GM23248 (cell line): ENCODE measurements around the gene GAB2. TPM values are rescaled to one million over a fixed set of nuclear protein-coding genes. Genes with fewer than 3 reads are reported as not detected.

Experiments
- DNase-seq: peaks from one replicate; pipeline ENCODE4 v3.0.0-alpha.2; 2015
- H2AFZ ChIP-seq: fragments of 200-600 bp; sonication (generic); 2 replicates; pipeline ENCODE4 v1.6.1; 2016; ENCODE audit warnings: antibody characterized with exemption
- H3F3A ChIP-seq: fragments of 200-600 bp; sonication (generic); 2 replicates; pipeline ENCODE4 v1.6.1; 2016; ENCODE audit warnings: mild to moderate bottlenecking, antibody characterized with exemption, mixed run types; ENCODE audit not compliant: insufficient read depth
- H3K27ac ChIP-seq: fragments of 200-600 bp; sonication (generic); 2 replicates; pipeline ENCODE4 v1.5.1; 2016; ENCODE audit warnings: mild to moderate bottlenecking
- H3K27me3 ChIP-seq: fragments of 200-600 bp; sonication (generic); replicated peaks from 2 replicates; pipeline ENCODE4 v1.6.1; 2016; ENCODE audit warnings: mild to moderate bottlenecking; ENCODE audit not compliant: insufficient read depth
- H3K36me3 ChIP-seq: fragments of 200-600 bp; sonication (generic); 2 replicates; pipeline ENCODE4 v1.6.1; 2016; ENCODE audit warnings: low read depth, mild to moderate bottlenecking
- H3K4me1 ChIP-seq: fragments of 200-600 bp; sonication (generic); 2 replicates; pipeline ENCODE4 v1.6.1; 2016; ENCODE audit warnings: mild to moderate bottlenecking; ENCODE audit not compliant: insufficient read depth
- H3K4me2 ChIP-seq: fragments of 200-600 bp; sonication (generic); one replicate; pipeline ENCODE4 v1.6.1; 2016; ENCODE audit warnings: mild to moderate bottlenecking; ENCODE audit not compliant: unreplicated experiment
- H3K4me3 ChIP-seq: fragments of 200-600 bp; sonication (generic); 2 replicates; pipeline ENCODE4 v1.5.1; 2016; ENCODE audit warnings: mild to moderate bottlenecking
- H3K79me2 ChIP-seq: fragments of 200-600 bp; sonication (generic); 2 replicates; pipeline ENCODE4 v1.6.1; 2016; ENCODE audit warnings: mild to moderate bottlenecking; ENCODE audit not compliant: insufficient read depth
- H3K9ac ChIP-seq: fragments of 200-600 bp; sonication (generic); 2 replicates; pipeline ENCODE4 v1.6.1; 2016; ENCODE audit warnings: mild to moderate bottlenecking
- H3K9me2 ChIP-seq: fragments of 200-600 bp; sonication (generic); 2 replicates; pipeline ENCODE4 v1.6.1; 2016; ENCODE audit warnings: mixed run types, mild to moderate bottlenecking, moderate library complexity; ENCODE audit not compliant: insufficient read depth
- H3K9me3 ChIP-seq: fragments of 200-600 bp; sonication (generic); one replicate; pipeline ENCODE4 v1.6.1; 2017; ENCODE audit warnings: low read depth
- H4K20me1 ChIP-seq: fragments of 200-600 bp; sonication (generic); 2 replicates; pipeline ENCODE4 v1.6.0; 2016; ENCODE audit not compliant: insufficient read depth
- EZH2 ChIP-seq: fragments of 200-600 bp; sonication (generic); IDR thresholded peaks from 2 replicates; pipeline ENCODE4 v1.6.1; 2018; ENCODE audit warnings: antibody characterized with exemption, mild to moderate bottlenecking; ENCODE audit not compliant: insufficient read depth, poor library complexity, severe bottlenecking
- EZH2phosphoT487 ChIP-seq: fragments of 200-600 bp; sonication (generic); IDR thresholded peaks from 2 replicates; pipeline ENCODE4 v1.6.1; 2018; ENCODE audit warnings: antibody characterized with exemption, moderate library complexity, mild to moderate bottlenecking, low read depth; ENCODE audit not compliant: insufficient read depth
- WGBS, 2 experiments: methylation state at CpG; one replicate each; pipeline ENCODE4 v1.1.6; 2015 to 2017; ENCODE audit warnings: low lambda C conversion rate in 2 of 2, low coverage in 1 of 2; ENCODE audit errors: missing lambda C conversion rate in 2 of 2; 5-methylcytosine and 5-hydroxymethylcytosine counted together
- in situ Hi-C: fragments of 300-500 bp; cut with MboI; formaldehyde crosslinking; loops from 2 replicates; pipeline ENCODE4 v1.15.0; 2020
- polyA plus RNA-seq: library from polyadenylated mRNA; unstranded; fragments of >200 nt; fragmentation: Nextera tagmentation; extraction: Ambion mirVana; gene quantifications from 2 replicates; pipeline ENCODE4 v1.2.1, GENCODE V29; 2016
- total RNA-seq: library from RNA; depleted of rRNA; stranded (reverse); fragments of >200 nt; shearing (Covaris generic); gene quantifications from 2 replicates; pipeline ENCODE4 v1.2.3, GENCODE V29; 2014

Gene GAB2
- total and polyA plus RNA-seq, 2 experiments from 2014 or later, result 1.8 to 12.2 TPM

- no peaks in the 10 kb centered on the region for H3K36me3 ChIP-seq
- H4K20me1 ChIP-seq, result no peaks in the 10 kb centered on the region
- in situ Hi-C loops, result no loop called here
Measured at GRCh38 chr11:78201096-78201818, 216.4 kb downstream of the GAB2 start.

GRCh38 chr11:78200553-78200952 lies 217.1 kb downstream of the GAB2 start:
- TF ChIP-seq EZH2 (no peak), EZH2phosphoT487 (no peak)
- Histone ChIP-seq H4K20me1 (no peaks in the 10 kb centered on the region), H3K79me2 (peaks cover 6% of the 10 kb centered on the region)

More at GRCh38 chr11:78201096-78201818, 216.4 kb downstream of the GAB2 start:
- Histone ChIP-seq H3K27me3 (no peaks in the 10 kb centered on the region), H3K4me1 (no peaks in the 10 kb centered on the region), H3K9me3 (no peaks in the 10 kb centered on the region), H2AFZ (no peak overlapping the region), H3K4me2 (no peak overlapping the region), H3K27ac (no peak overlapping the region), H3K4me3 (no peak overlapping the region), H3K79me2 (no peaks in the 10 kb centered on the region; the same call in 1 of the 2 replicates), H3F3A (no peaks in the 10 kb centered on the region), H3K9me2 (no peaks in the 10 kb centered on the region), H3K9ac (no peak overlapping the region)
- no peak for DNase-seq
- 65 to 69% methylated on average over 9 of the region's 9 CpGs for WGBS, 2 experiments
- TF ChIP-seq EZH2phosphoT487, result no peak
- TF ChIP-seq EZH2, result no peak

GRCh38 chr11:78200061-78200460 lies 217.6 kb downstream of the GAB2 start:
- peaks cover 11% of the 10 kb centered on the region for H3K79me2 ChIP-seq
- H2AFZ ChIP-seq, result no peak overlapping the region
- TF ChIP-seq EZH2 (no peak), EZH2phosphoT487 (no peak)
- no peaks in the 10 kb centered on the region for H3K27me3 ChIP-seq
- no peaks in the 10 kb centered on the region for H3K9me3 ChIP-seq
- no peak overlapping the region for H3K4me2 ChIP-seq
- in situ Hi-C loops, result no loop called here
- no peak overlapping the region for H3K27ac ChIP-seq
- no peaks in the 10 kb centered on the region for H4K20me1 ChIP-seq
- 88 to 91% methylated on average over 4 of the region's 4 CpGs for WGBS, 2 experiments
- H3K9ac ChIP-seq, result no peak overlapping the region
- H3K4me3 ChIP-seq, result no peak overlapping the region
- no peaks in the 10 kb centered on the region for H3K4me1 ChIP-seq
- H3K9me2 ChIP-seq, result no peaks in the 10 kb centered on the region
- no peaks in the 10 kb centered on the region for H3F3A ChIP-seq
- H3K36me3 ChIP-seq, result no peaks in the 10 kb centered on the region
- no peak for DNase-seq

More at GRCh38 chr11:78200553-78200952, 217.1 kb downstream of the GAB2 start:
- Histone ChIP-seq H3F3A (no peaks in the 10 kb centered on the region), H3K27me3 (no peaks in the 10 kb centered on the region), H3K9me3 (no peaks in the 10 kb centered on the region), H3K4me1 (no peaks in the 10 kb centered on the region), H3K36me3 (no peaks in the 10 kb centered on the region), H3K9me2 (no peaks in the 10 kb centered on the region), H2AFZ (no peak overlapping the region), H3K9ac (no peak overlapping the region), H3K4me3 (no peak overlapping the region), H3K4me2 (no peak overlapping the region), H3K27ac (no peak overlapping the region)
- DNase-seq, result no peak
- 93 to 95% methylated on average over 12 to 13 of the region's 13 CpGs for WGBS, 2 experiments
- in situ Hi-C loops, result no loop called here

GRCh38 chr11:78199653-78200015 lies 218.0 kb downstream of the GAB2 start:
- Histone ChIP-seq H3K36me3 (no peaks in the 10 kb centered on the region), H3K27ac (no peak overlapping the region), H3K9ac (no peak overlapping the region), H3K27me3 (no peaks in the 10 kb centered on the region), H3K9me3 (no peaks in the 10 kb centered on the region), H2AFZ (no peak overlapping the region), H3K9me2 (no peaks in the 10 kb centered on the region), H3K4me3 (no peak overlapping the region), H3F3A (no peaks in the 10 kb centered on the region), H3K4me2 (no peak overlapping the region), H4K20me1 (no peaks in the 10 kb centered on the region), H3K4me1 (no peaks in the 10 kb centered on the region), H3K79me2 (peaks cover 16% of the 10 kb centered on the region)
- in situ Hi-C loops, result no loop called here
- no peak for TF ChIP-seq EZH2
- TF ChIP-seq EZH2phosphoT487, result no peak
- DNase-seq, result no peak
- 92 to 93% methylated on average over 5 of the region's 5 CpGs for WGBS, 2 experiments
